DOHH2 (cell line): ENCODE data around the gene PNRC2.
A peak's percentile ranks its signal among the peaks of the same experiment; 100 is the strongest.

ENCODE experiments used
- H3F3A ChIP-seq: fragments of 200-600 bp; sonication (generic), shearing (Covaris generic); 2 replicates; pipeline ENCODE4 v1.6.0; 2016; ENCODE audit warnings: antibody characterized with exemption, mild to moderate bottlenecking; ENCODE audit not compliant: control insufficient read depth, insufficient read depth
- H3K27ac ChIP-seq: fragments of 200-600 bp; sonication (generic); 2 replicates; pipeline ENCODE4 v1.5.1; 2014; ENCODE audit warnings: low read depth, mild to moderate bottlenecking, low read length, moderate library complexity
- H3K27me3 ChIP-seq: fragments of 200-600 bp; sonication (generic); 2 replicates; pipeline ENCODE4 v1.6.1; 2014; ENCODE audit warnings: mild to moderate bottlenecking, low read length, mixed read lengths; ENCODE audit not compliant: control insufficient read depth
- H3K36me3 ChIP-seq: fragments of 200-600 bp; sonication (generic); 2 replicates; pipeline ENCODE4 v1.6.1; 2014; ENCODE audit warnings: mild to moderate bottlenecking, low read length, moderate library complexity, mixed read lengths; ENCODE audit not compliant: control insufficient read depth
- H3K4me1 ChIP-seq: fragments of 200-600 bp; sonication (generic); 2 replicates; pipeline ENCODE4 v1.6.1; 2014; ENCODE audit warnings: mild to moderate bottlenecking, low read length, mixed read lengths; ENCODE audit not compliant: control insufficient read depth
- H3K4me2 ChIP-seq: fragments of 200-600 bp; sonication (generic); 2 replicates; pipeline ENCODE4 v1.6.0; 2014; ENCODE audit warnings: mild to moderate bottlenecking, low read length, moderate library complexity
- H3K4me3 ChIP-seq: fragments of 200-600 bp; sonication (generic); 2 replicates; pipeline ENCODE4 v1.5.1; 2014; ENCODE audit warnings: mild to moderate bottlenecking, low read length, mixed read lengths
- H3K79me2 ChIP-seq: fragments of 200-600 bp; sonication (generic); 2 replicates; pipeline ENCODE4 v1.6.1; 2014; ENCODE audit warnings: mild to moderate bottlenecking, low read length, mixed read lengths; ENCODE audit not compliant: control insufficient read depth
- H3K9me2 ChIP-seq: fragments of 200-600 bp; sonication (generic); replicated peaks from 2 replicates; pipeline ENCODE4 v1.6.1; 2014; ENCODE audit warnings: mild to moderate bottlenecking, low read length, mixed read lengths; ENCODE audit not compliant: control insufficient read depth
- H3K9me3 ChIP-seq: fragments of 200-600 bp; sonication (generic); 2 replicates; pipeline ENCODE4 v1.6.1; 2014; ENCODE audit warnings: antibody characterized with exemption, low read length, mixed read lengths; ENCODE audit not compliant: control insufficient read depth, insufficient read depth
- H4K20me1 ChIP-seq: fragments of 200-600 bp; sonication (generic); 2 replicates; pipeline ENCODE4 v1.6.0; 2014; ENCODE audit warnings: low read depth, mild to moderate bottlenecking, antibody characterized with exemption, low read length, moderate library complexity; ENCODE audit not compliant: control insufficient read depth, insufficient read depth
- EZH2phosphoT487 ChIP-seq: fragments of 200-600 bp; sonication (generic); IDR thresholded peaks from 2 replicates; pipeline ENCODE4 v1.6.1; 2017; ENCODE audit warnings: borderline replicate concordance, mild to moderate bottlenecking, antibody characterized with exemption, low read length, moderate library complexity, mixed read lengths
- TF ChIP-seq, protein P1 (sequence below): fragments of 200-600 bp; sonication (generic); IDR thresholded peaks from one replicate; pipeline ENCODE4 v1.5.1; 2014; ENCODE audit warnings: antibody characterized with exemption, mild to moderate bottlenecking, low read depth, low read length; ENCODE audit not compliant: poor library complexity, severe bottlenecking

PNRC2 gene

DNA sequence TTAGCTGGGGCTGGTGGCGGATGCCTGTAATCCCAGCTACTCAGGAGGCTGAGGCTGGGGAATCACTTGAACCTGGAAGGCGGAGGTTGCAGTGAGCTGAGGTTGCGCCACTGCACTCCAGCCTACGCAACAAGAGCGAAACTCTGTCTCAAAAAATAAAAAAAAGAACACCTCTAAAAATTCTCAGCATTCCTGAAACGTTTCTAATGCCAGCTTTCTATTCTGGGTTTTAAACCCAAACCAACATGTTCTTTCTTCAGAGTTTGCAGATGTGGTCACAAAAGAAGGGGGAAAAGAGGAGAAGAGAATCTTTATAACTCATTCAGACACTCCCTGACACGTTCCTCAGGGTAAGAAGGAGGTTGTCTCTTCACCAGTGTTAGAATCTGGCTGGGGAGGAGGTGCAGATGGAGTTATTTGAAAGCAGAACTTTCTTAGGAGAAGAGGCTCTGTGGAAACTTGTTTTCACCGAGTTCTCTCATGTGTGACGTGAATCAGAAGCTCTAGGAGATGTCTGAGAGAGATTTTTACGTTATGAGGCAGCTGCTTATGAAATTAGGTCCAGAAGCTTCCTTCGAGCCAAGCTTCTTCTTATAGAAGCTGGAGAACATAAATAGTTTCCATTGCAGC is 28.7 kb upstream of the PNRC2 start:
- Histone ChIP-seq H3F3A (peaks cover 20% of the 10 kb centered on the region), H3K36me3 (no peaks in the 10 kb centered on the region), H3K27me3 (peaks cover 29% of the 10 kb centered on the region), H4K20me1 (no peaks in the 10 kb centered on the region), H3K4me2 (peak overlapping the region; percentile 78), H3K4me3 (peak overlapping the region; percentile 54), H3K27ac (peak overlapping the region; percentile 75), H3K79me2 (no peaks in the 10 kb centered on the region), H3K4me1 (peaks cover 43% of the 10 kb centered on the region), H3K9me2 (no peaks in the 10 kb centered on the region), H3K9me3 (no peaks in the 10 kb centered on the region)
- TF ChIP-seq, protein P1, sequence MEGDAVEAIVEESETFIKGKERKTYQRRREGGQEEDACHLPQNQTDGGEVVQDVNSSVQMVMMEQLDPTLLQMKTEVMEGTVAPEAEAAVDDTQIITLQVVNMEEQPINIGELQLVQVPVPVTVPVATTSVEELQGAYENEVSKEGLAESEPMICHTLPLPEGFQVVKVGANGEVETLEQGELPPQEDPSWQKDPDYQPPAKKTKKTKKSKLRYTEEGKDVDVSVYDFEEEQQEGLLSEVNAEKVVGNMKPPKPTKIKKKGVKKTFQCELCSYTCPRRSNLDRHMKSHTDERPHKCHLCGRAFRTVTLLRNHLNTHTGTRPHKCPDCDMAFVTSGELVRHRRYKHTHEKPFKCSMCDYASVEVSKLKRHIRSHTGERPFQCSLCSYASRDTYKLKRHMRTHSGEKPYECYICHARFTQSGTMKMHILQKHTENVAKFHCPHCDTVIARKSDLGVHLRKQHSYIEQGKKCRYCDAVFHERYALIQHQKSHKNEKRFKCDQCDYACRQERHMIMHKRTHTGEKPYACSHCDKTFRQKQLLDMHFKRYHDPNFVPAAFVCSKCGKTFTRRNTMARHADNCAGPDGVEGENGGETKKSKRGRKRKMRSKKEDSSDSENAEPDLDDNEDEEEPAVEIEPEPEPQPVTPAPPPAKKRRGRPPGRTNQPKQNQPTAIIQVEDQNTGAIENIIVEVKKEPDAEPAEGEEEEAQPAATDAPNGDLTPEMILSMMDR: no peak
- TF ChIP-seq EZH2phosphoT487: no peak

DNA sequence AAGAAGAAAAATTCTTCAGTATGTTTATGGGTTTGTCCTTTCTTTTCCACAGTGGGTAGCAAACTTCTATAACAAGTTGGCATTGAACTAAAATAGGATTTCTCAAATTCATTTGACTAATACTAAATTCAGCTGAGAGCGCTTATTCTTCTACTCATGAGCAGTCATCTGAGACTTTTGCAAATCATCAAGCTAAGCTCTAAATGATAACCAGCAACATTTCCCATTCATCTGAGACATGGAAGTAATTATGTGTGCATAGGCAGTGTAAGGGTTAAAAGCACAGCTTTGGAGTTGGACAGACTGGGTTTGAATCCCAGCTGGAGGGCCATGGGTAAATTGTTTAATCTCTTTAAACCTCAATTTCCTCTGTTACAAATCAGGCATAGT is 28.1 kb upstream of the PNRC2 start:
- Histone ChIP-seq H3K9me2 (no peaks in the 10 kb centered on the region), H3K79me2 (no peaks in the 10 kb centered on the region), H3K4me1 (peaks cover 43% of the 10 kb centered on the region), H4K20me1 (no peaks in the 10 kb centered on the region), H3F3A (peaks cover 20% of the 10 kb centered on the region), H3K27ac (peak overlapping the region; percentile 75), H3K36me3 (no peaks in the 10 kb centered on the region), H3K4me3 (peak overlapping the region; percentile 54), H3K4me2 (peak overlapping the region; percentile 78), H3K9me3 (no peaks in the 10 kb centered on the region), H3K27me3 (peaks cover 29% of the 10 kb centered on the region)
- TF ChIP-seq, protein P1: no peak
- TF ChIP-seq EZH2phosphoT487: no peak

DNA sequence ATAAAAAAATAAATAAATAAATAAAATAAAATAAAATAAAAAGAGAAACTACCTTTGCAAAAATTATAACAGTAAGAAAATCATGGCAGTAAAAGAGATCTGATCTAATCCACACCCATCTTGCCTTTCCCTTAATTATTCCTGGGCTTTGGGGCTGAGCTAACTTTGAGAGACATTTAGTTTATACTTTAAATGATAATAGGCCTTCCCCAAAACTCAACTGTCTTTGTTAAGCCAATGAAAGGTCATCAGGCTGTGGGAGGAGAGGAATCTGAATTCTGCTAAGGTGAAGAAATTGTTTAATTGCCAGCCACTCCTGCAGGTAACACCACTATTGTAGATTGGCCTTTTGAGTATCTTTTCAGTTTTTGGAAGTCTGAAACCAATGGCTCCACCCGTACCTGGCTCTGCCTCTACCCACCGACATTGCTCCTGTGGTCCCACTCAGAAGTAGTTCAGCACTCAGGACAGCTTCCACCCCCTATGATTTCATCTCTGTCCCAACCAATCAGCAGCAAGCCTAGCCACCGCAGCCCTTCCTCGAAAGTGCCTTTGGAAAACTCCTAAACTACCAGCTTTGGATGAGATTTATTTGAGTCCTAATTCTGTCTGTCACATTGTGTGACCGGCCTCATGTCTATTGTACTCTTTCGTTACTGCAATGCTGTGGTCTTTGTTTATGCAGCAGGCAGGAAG is 23.0 kb upstream of the PNRC2 start:
- Histone ChIP-seq H3K9me2 (no peaks in the 10 kb centered on the region), H3K79me2 (no peaks in the 10 kb centered on the region), H4K20me1 (no peaks in the 10 kb centered on the region), H3K4me2 (no peak overlapping the region), H3K4me3 (no peak overlapping the region), H3F3A (peaks cover 13% of the 10 kb centered on the region), H3K27ac (no peak overlapping the region), H3K27me3 (peaks cover 9% of the 10 kb centered on the region), H3K9me3 (no peaks in the 10 kb centered on the region), H3K4me1 (peaks cover 15% of the 10 kb centered on the region), H3K36me3 (no peaks in the 10 kb centered on the region)
- no peak for TF ChIP-seq EZH2phosphoT487
- TF ChIP-seq, protein P1: no peak
